ENCODE data around the gene TMPRSS9.

The TMPRSS9 gene

GRCh38 chr19:2451138-2451537, 91.1 kb downstream of the TMPRSS9 start:
- Histone ChIP-seq H3K36me3 (ENCODE audit: control insufficient read depth in 2 of 2, insufficient read depth in 1 of 2, low read length in 2 of 2) (peaks cover 4 to 49% of the 10 kb centered on the region in 2 experiments; a peak in 2 of 3 replicates), H3K4me1 (ENCODE audit: control insufficient read depth, insufficient read depth, low read length) (peaks cover 2% of the 10 kb centered on the region; the same call in 1 of the 2 replicates), H3K9me3 (ENCODE audit: control insufficient read depth, insufficient read depth, low read depth, low read length) (no peaks in the 10 kb centered on the region), H3K27ac (ENCODE audit: extremely low read depth, low read depth, low read length) (no peak overlapping the region), H3K4me3 (ENCODE audit: low read depth, low read length) (no peak overlapping the region)
- TF ChIP-seq KLF8 (tag by site-specific recombination; IDR thresholded peaks at IDR 0.05) (0 out of 2 replicates have a peak, but pooled peaks have one; percentile 32), ZNF600 (tag by site-specific recombination; IDR thresholded peaks at IDR 0.05) (peak; percentile 72), MZF1 (tag by site-specific recombination; IDR thresholded peaks at IDR 0.05; ENCODE audit: borderline replicate concordance) (peak; percentile 73; the same call in 1 of the 2 replicates), ZNF274 (IDR thresholded peaks at IDR 0.05; ENCODE audit: low read length) (no peak), ZNF274 (tag by site-specific recombination; IDR thresholded peaks at IDR 0.05; ENCODE audit: borderline replicate concordance) (no peak), REPIN1 (tag by site-specific recombination; IDR thresholded peaks at IDR 0.05; ENCODE audit: low read depth) (no peak), ZNF692 (tag by site-specific recombination; IDR thresholded peaks at IDR 0.05) (no peak), ZNF221 (tag by site-specific recombination; IDR thresholded peaks at IDR 0.05; ENCODE audit: borderline replicate concordance) (no peak), GLIS2 (tag by site-specific recombination; IDR thresholded peaks at IDR 0.05) (no peak)
- CTCF ChIA-PET = no interaction called here
- POLR2A ChIA-PET = no interaction called here

DNA sequence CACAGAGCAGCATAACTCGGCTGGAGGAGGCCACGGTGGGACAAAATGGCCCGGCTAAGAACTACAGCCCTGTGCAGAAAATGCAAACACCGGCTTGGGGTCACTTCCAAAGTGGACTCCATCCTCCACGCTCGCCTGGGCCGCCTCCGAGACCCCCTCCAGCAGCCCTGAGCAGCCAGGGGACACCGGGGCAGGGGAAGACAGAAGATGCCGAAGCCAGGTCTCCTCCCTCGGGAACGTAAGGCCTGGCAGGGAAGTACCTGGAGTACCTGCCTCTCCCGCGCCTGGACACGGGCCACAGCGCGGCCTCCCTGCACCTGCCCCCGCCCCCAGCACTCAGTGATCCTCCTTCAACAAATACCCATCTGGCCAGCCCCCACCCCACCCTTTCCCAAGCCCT, 91.7 kb downstream of the TMPRSS9 start:
- ChIA-PET CTCF (no interaction called here), POLR2A (no interaction called here)
- Histone ChIP-seq H3K9me3 (ENCODE audit: control insufficient read depth, insufficient read depth, low read depth, low read length) (no peaks in the 10 kb centered on the region), H3K4me1 (ENCODE audit: control insufficient read depth, insufficient read depth, low read length) (peaks cover 2% of the 10 kb centered on the region; the same call in 1 of the 2 replicates), H3K4me3 (ENCODE audit: low read depth, low read length) (no peak overlapping the region), H3K27ac (ENCODE audit: extremely low read depth, low read depth, low read length) (no peak overlapping the region), H3K36me3 (ENCODE audit: control insufficient read depth in 2 of 2, insufficient read depth in 1 of 2, low read length in 2 of 2) (peaks cover 4 to 49% of the 10 kb centered on the region in 2 experiments; a peak in 2 of 3 replicates)
- TF ChIP-seq ZNF426 (tag by site-specific recombination; IDR thresholded peaks at IDR 0.05) (no peak), ZNF488 (tag by site-specific recombination; IDR thresholded peaks at IDR 0.05) (no peak), ZNF362 (tag by site-specific recombination; IDR thresholded peaks at IDR 0.05) (no peak), EGR2 (tag by site-specific recombination; IDR thresholded peaks at IDR 0.05; ENCODE audit: low read depth) (no peak), BCL11B (tag by site-specific recombination; IDR thresholded peaks at IDR 0.05; ENCODE audit: low read depth) (no peak), KLF9 (tag by site-specific recombination; IDR thresholded peaks at IDR 0.05; ENCODE audit: low read depth) (no peak), ZBTB26 (tag by site-specific recombination; optimal IDR thresholded peaks at IDR 0.05) (no peak), ZNF645 (tag by site-specific recombination; IDR thresholded peaks at IDR 0.05) (no peak), ZNF600 (tag by site-specific recombination; IDR thresholded peaks at IDR 0.05) (no peak), ZNF324 (tag by site-specific recombination; IDR thresholded peaks at IDR 0.05) (no peak)
- TF ChIP-seq, protein P1, sequence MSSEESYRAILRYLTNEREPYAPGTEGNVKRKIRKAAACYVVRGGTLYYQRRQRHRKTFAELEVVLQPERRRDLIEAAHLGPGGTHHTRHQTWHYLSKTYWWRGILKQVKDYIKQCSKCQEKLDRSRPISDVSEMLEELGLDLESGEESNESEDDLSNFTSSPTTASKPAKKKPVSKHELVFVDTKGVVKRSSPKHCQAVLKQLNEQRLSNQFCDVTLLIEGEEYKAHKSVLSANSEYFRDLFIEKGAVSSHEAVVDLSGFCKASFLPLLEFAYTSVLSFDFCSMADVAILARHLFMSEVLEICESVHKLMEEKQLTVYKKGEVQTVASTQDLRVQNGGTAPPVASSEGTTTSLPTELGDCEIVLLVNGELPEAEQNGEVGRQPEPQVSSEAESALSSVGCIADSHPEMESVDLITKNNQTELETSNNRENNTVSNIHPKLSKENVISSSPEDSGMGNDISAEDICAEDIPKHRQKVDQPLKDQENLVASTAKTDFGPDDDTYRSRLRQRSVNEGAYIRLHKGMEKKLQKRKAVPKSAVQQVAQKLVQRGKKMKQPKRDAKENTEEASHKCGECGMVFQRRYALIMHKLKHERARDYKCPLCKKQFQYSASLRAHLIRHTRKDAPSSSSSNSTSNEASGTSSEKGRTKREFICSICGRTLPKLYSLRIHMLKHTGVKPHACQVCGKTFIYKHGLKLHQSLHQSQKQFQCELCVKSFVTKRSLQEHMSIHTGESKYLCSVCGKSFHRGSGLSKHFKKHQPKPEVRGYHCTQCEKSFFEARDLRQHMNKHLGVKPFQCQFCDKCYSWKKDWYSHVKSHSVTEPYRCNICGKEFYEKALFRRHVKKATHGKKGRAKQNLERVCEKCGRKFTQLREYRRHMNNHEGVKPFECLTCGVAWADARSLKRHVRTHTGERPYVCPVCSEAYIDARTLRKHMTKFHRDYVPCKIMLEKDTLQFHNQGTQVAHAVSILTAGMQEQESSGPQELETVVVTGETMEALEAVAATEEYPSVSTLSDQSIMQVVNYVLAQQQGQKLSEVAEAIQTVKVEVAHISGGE (tag by site-specific recombination; conservative IDR thresholded peaks at IDR 0.05; ENCODE audit: low read depth) = no peak

All from HEK293 (cell line).